Posterior cingulate gyrus (tissue), 11 donors: Measurements from ENCODE around the gene RPLP1.

Experiments used
- DNase-seq, 10 donors: peaks; one replicate each; pipeline versions ENCODE4 v3.0.0 to v3.0.0-alpha.2; 2020 to 2021; ENCODE audit warnings: mixed read lengths in 3 of 10
- intact Hi-C: fragments of 100-400 bp; cut with DNase I; formaldehyde crosslinking; loops from one replicate; pipeline ENCODE4 v1.15.1; 2023

The RPLP1 gene

DNA sequence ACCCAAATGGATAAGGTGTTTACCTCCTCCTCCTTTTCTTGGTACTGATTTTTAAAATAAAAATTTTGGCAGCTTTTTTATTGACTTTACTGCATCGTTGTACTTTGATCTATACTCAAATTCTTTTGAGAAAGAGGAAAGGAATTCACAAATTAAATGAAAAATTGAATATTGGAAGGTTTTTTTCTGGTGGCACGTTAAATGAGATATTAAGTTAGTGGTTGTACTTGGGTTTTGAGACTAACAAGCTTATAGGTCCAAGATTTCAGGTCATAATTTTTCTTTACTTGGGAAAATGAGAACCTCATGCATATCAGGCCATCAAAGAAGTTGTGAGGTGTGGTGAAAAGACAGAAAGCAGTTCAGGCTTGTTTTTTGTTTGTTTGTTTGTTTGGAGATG lies 14.1 kb downstream of the RPLP1 start:
- no peak for DNase-seq
- intact Hi-C loops: no loop called here

GRCh38 chr15:69467636-69468035 lies 15.0 kb downstream of the RPLP1 start:
- intact Hi-C loops: no loop called here
- DNase-seq: peak in 1 of 10 donors; percentile 72

- intact Hi-C loops: no loop called here
- DNase-seq: peak in 1 of 10 donors; percentile 26
Measured at GRCh38 chr15:69468241-69469121, 15.9 kb downstream of the RPLP1 start.

GRCh38 chr15:69469467-69470201 lies 17.0 kb downstream of the RPLP1 start:
- peak in 1 of 10 donors; percentile 50 for DNase-seq
- intact Hi-C loops: loop anchor here (10.0 kb wide), 1 partner anchor 1255 kb away; no protein-coding TSS in a partner anchor

- intact Hi-C loops: loop anchor here (10.0 kb wide), 1 partner anchor 1253 kb away; no protein-coding TSS in a partner anchor
Measured at GRCh38 chr15:69472046-69472445, 19.4 kb downstream of the RPLP1 start.

GRCh38 chr15:69472562-69472961 lies 19.9 kb downstream of the RPLP1 start:
- DNase-seq: peak in 1 of 10 donors; percentile 0
- intact Hi-C loops: loop anchor here (10.0 kb wide), 1 partner anchor 1252 kb away; no protein-coding TSS in a partner anchor

More at GRCh38 chr15:69472046-69472445, 19.4 kb downstream of the RPLP1 start:
- peak in 1 of 10 donors; percentile 14 for DNase-seq

- DNase-seq: no peak
- intact Hi-C loops: loop anchor here (2.0 to 10.0 kb wide), 2 partner anchors 1015 to 1251 kb away; no protein-coding TSS in a partner anchor
Measured at GRCh38 chr15:69474291-69474690, 21.7 kb downstream of the RPLP1 start.

DNA sequence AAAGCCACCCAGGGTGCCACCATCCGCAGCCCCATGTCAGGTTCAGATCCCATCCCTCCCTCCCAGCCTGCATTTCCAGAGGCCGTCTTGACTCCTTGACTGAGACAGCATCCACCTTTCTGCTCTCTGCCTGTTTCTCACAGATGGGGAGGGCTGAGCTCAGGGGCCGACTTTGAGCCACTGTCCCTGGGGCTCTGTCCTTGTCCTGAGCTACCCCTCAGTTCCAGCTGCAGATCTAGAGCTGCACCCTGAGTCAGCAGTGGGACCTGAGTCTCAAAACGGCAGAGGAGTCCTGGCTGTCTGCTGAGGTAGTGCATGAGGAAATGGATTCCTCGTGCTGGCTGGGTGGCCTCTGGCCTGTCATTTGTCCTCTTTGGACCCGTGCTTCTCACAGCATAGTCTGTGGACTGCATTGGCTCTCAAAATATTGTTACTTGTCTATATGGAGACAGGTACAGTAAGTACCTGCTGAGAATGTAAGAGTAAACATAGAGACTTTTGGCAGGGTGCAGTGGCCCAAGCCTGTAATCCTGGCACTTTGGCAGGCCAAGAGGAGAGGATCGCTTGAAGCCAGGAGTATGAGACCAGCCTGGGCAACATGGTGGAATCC lies 22.3 kb downstream of the RPLP1 start:
- intact Hi-C loops: loop anchor here (2.0 to 10.0 kb wide), 2 partner anchors 1014 to 1250 kb away; no protein-coding TSS in a partner anchor
- DNase-seq: peak in 1 of 10 donors; percentile 42

- DNase-seq: peak; percentile 62 to 95 (median 85)
- intact Hi-C loops: loop anchor here (2.0 to 10.0 kb wide), 2 partner anchors 1013 to 1249 kb away; no protein-coding TSS in a partner anchor
Measured at GRCh38 chr15:69475769-69476358, 23.2 kb downstream of the RPLP1 start.

DNA sequence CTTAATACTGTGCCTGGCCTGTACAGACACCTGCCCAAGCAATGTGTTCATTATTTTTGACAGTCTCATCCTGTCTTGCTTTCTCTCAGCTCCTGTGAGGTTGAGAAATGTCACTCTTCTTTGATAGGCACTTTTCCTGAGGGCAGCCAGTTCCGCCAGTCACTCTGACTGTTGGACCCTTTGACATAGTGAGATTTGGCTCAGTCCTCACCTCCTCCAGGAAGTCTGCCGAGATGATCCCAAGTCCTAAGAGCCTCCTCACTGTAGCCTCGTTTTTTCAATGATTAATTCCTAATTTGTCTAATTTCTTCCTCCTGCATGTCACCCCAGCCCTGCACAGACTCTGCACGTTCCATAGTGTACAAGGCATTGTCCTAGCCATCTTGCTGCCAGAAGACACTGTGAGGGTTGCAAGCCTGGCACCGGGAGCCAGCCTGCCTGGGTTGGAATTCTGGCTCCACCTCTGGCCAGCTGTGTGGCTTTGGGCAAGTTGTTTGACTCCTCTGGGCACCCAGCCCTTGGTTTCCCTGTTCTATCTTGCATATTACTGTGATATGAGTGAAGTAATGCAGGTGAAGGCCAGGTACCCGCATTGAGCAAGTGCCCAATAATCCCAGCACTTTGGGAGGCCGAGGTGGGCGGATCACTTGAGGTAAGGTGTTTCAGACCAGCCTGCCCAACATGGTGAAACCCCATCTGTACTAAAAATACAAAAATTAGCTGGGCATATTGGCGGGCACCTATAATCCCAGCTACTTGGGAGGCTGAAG lies 24.3 kb downstream of the RPLP1 start:
- intact Hi-C loops: loop anchor here (10.0 kb wide), 1 partner anchor 1248 kb away; no protein-coding TSS in a partner anchor

GRCh38 chr15:69478259-69478781 lies 25.7 kb downstream of the RPLP1 start:
- intact Hi-C loops: loop anchor here (10.0 kb wide), 1 partner anchor 1246 kb away; no protein-coding TSS in a partner anchor
- DNase-seq: peak in 7 of 10 donors; percentile 47 to 91 (median 56)

More for the DNA sequence above, 24.3 kb downstream of the RPLP1 start:
- DNase-seq: no peak

- DNase-seq: no peak
- intact Hi-C loops: loop anchor here (10.0 kb wide), 1 partner anchor 1246 kb away; no protein-coding TSS in a partner anchor
Measured at GRCh38 chr15:69479081-69479480, 26.5 kb downstream of the RPLP1 start.

DNA sequence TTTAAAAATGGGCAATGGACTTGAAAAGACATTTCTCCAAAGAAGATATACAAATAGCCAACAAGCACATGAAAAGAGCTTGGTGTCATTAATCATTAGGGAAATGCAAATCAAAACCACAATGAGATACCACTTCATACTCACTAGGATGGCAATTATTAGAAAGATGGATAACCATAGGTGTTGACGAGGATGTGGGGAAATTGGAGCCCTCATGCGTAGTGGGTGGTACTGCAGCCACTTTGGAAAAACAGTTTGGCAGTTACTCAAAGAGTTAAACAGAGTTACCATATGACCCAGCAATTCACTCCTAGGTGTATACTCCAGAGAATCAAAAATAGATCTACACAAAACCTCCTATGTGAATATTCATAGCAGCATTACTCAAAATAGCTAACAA lies 27.4 kb downstream of the RPLP1 start:
- DNase-seq: no peak
- intact Hi-C loops: loop anchor here (10.0 kb wide), 1 partner anchor 1245 kb away; no protein-coding TSS in a partner anchor

DNA sequence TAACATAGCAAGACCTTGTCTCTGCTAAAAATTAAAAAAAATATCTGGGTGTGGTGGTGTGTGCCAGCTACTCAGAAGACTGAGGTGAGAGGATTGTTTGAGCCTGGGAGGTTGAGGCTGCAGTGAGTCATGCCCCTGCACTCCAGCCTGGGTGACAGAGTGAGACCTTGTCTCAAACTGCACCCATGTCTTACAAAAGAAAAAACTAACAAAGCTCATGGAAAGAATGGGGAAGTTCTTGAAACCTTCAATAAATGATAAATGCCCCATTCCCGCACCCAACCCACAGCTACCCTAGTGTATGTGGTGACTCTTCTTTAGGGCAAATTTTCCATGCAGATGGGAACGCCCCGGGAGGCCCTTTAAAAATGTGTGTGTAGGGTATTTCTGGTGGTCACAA lies 28.3 kb downstream of the RPLP1 start:
- DNase-seq: peak in 1 of 10 donors; percentile 11
- intact Hi-C loops: no loop called here

- intact Hi-C loops: no loop called here
- DNase-seq: peak in 1 of 10 donors; percentile 66
Measured at GRCh38 chr15:69482686-69483256, 30.2 kb downstream of the RPLP1 start.

DNA sequence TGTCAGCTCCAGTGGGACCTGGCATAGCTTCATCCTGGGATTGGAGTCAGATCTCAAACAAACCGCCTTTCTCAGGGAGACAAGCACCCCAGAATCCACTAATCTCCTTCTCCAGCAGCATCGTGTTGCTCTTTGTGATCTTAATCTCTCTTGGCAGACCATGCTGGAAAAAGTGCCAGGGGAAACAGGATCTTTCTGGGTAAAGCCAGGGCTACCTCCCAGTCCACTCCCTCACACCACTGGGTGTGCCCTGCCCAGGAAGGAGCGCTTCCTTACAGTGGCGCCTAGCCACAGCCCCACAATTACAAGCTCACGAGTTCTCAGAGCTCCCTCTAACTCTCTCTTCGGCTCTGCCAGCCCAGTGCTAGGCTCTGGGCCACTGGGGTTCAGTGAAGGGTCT lies 32.2 kb downstream of the RPLP1 start:
- peak in 1 of 10 donors; percentile 15 for DNase-seq
- intact Hi-C loops: no loop called here

DNA sequence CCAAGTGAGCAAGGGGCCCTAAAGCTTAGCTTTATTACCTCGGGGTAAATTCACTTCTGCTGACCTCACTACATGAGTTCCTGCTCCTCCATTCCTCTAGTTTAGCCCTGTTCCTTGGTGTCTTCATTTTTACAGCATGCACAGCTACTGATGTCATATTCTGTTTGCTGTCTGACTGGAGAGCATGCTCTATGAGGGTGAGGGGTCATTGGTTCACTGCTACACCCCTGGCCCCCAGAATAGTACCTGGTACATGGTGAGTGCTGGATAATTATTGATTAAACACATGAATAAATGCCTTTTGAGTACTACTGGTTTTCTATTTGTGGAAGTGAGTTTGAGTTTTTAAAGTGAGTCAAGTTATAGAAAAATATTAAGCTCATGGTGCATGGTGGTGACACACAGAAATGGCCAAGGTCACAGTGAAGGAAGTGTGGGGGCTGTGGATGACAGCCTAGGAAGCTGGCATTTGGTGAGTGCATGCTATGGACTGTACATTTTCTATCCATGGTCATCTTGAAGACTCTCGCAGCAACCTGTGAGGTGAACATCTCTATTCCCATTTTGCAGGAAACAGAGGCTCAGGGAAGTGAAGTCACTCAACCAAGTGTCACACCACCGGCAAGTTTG lies 34.0 kb downstream of the RPLP1 start:
- intact Hi-C loops: no loop called here
- peak in 1 of 10 donors; percentile 18 for DNase-seq

DNA sequence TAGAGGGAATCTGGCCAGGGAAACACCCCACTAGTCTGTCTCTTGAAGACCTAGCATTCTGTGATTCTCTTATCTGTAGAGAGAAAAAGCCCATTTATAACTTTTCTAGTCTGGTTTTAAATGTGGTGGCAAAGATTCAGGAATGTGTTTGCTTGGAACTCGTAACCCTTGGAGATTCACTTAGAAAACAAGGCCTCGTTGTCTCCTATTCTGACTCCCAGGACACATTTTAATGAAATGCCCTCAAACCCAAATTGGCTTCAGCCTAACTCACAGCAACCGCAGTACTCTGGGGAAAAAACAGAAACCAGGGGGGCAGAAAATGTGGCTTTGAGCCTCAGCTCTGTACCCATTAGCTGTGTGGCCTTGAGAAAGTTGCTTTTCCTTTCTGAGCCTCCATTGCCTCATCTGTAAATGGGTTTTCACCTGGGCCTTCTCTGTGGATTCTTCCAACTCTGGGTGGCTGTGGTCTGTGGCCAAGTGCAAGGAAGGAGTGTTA lies 36.5 kb downstream of the RPLP1 start:
- intact Hi-C loops: no loop called here
- peak in 1 of 10 donors; percentile 65 for DNase-seq
